GM10248 (cell line): Measurements from ENCODE around the gene LY86.

Experiments
- CTCF ChIA-PET: fragments of 300-600 bp; sonication (Branson Sonifier 250); formaldehyde crosslinking; extraction: SDS; loops from one replicate; lab custom pipeline; 2021; ENCODE audit warnings: antibody characterized with exemption; lab: Yijun Ruan, JAX
- POLR2A ChIA-PET: fragments of 350-650 bp; sonication (Branson Sonifier 250); formaldehyde crosslinking; extraction: SDS; loops from one replicate; lab custom pipeline; 2020; ENCODE audit warnings: antibody characterized with exemption; lab: Yijun Ruan, JAX
- DNase-seq: peaks from one replicate; pipeline ENCODE4 v3.0.0; 2012; ENCODE audit errors: extremely low spot score
- CTCF ChIP-seq: IDR thresholded peaks from 2 replicates; pipeline ENCODE4 v1.5.1; 2012; ENCODE audit warnings: mild to moderate bottlenecking, low read depth; ENCODE audit errors: extremely low read depth, missing control alignments, control extremely low read depth

LY86 gene

GRCh38 chr6:6633898-6634734, 45.6 kb downstream of the LY86 start:
- no peak for TF ChIP-seq CTCF
- ChIA-PET POLR2A (no interaction called here), CTCF (interaction anchor here (1.2 kb wide), 2 partner anchors 10 to 22 kb away, joined by 3 read pairs; no protein-coding TSS in a partner anchor)
- no peak for DNase-seq

GRCh38 chr6:6634735-6635075, 46.2 kb downstream of the LY86 start:
- TF ChIP-seq CTCF, result no peak
- DNase-seq, result no peak
- ChIA-PET POLR2A (no interaction called here), CTCF (interaction anchor here (1.2 kb wide), 1 partner anchor 21 kb away, joined by 3 read pairs; no protein-coding TSS in a partner anchor)

GRCh38 chr6:6635291-6635690, 46.8 kb downstream of the LY86 start:
- no peak for TF ChIP-seq CTCF
- POLR2A ChIA-PET, result no interaction called here
- CTCF ChIA-PET, result interaction anchor here (1.2 to 2.4 kb wide), 2 partner anchors 8 to 20 kb away, joined by 3 to 8 read pairs; no protein-coding TSS in a partner anchor
- no peak for DNase-seq

DNA sequence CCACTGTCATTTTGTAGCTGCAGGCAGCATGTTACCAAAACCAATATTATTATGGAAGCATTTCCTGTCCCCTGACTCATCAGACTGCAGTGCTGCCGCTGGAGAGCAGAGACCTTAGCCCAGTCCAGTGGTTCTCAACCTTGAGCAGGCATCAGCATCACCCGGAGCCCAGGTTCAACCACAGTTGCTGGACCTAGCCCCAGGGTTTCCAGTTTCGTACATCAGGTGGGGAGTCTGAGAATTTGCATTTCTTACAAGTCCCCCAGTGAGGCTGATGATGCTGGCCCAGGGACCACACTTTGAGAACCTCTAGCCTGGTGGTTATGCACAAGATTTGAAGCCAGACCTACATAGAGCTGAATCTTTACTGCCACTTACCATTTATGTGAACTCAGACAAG, 47.3 kb downstream of the LY86 start:
- ChIA-PET CTCF (interaction anchor here (2.4 kb wide), 1 partner anchor 9 kb away, joined by 8 read pairs; no protein-coding TSS in a partner anchor), POLR2A (no interaction called here)
- DNase-seq, result no peak
- TF ChIP-seq CTCF, result no peak

DNA sequence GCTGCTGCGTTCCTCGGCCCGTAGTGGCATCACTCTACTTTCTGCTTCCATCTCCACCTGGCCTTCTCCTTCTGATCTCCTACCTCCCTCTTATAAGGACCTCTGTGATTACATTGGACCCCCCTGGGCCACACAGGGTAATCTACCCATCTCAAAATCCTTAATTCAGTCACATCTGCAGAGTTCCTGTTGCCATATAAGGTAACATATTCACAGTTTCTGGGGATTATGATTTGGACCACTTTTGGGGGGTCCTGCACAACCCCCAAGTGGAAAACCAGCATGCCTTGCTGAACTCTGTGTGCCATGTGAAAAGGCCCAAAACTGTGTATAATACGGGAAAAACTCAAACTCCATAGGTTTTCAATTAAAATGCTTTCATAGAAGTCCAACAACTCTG, 51.1 kb downstream of the LY86 start:
- TF ChIP-seq CTCF, result no peak
- CTCF ChIA-PET, result interaction anchor here (0.7 to 1.5 kb wide), 2 partner anchors 8 to 10 kb away, joined by 3 read pairs; no protein-coding TSS in a partner anchor
- DNase-seq, result no peak
- POLR2A ChIA-PET, result no interaction called here

DNA sequence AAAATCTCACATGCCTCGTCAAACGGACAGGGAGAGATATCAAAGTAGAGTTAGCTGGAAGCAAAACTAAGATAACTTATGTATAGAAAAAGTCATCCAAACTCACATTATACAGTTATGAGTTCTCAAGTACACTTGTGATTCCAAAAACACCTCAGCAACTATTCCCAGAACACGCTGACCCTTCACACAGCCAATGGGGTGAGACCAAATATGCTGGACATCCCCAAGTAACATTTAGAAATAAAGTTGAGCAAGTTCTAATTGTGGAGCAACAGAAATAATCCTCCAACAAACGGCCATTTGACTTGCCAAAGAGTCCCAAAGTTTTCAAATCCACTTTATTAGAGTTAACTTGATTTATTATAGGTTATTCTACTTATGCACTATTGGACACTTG, 52.4 kb downstream of the LY86 start:
- TF ChIP-seq CTCF, result no peak
- DNase-seq, result no peak
- POLR2A ChIA-PET, result interaction anchor here (1.0 kb wide), 1 partner anchor 53 kb away, joined by 3 read pairs; no protein-coding TSS in a partner anchor
- CTCF ChIA-PET, result interaction anchor here (0.7 to 1.3 kb wide), 2 partner anchors 35 to 59 kb away, joined by 3 read pairs; no protein-coding TSS in a partner anchor
